ENCODE results near the gene COG5.

The COG5 gene

GRCh38 chr7:107338080-107338479, 225.6 kb downstream of the COG5 start:
- ATAC-seq, result no peak
- TF ChIP-seq ZFP30 (CRISPR knock-in tag; IDR thresholded peaks at IDR 0.05) (no peak), ARNTL (CRISPR knock-in tag; IDR thresholded peaks at IDR 0.05; ENCODE audit: borderline replicate concordance, low read depth) (no peak), ZNF565 (CRISPR knock-in tag; conservative IDR thresholded peaks at IDR 0.05; ENCODE audit: low read depth) (no peak)

- ATAC-seq, result no peak
- TF ChIP-seq OSR1 (CRISPR knock-in tag; IDR thresholded peaks at IDR 0.05) (no peak), ZNF8 (CRISPR knock-in tag; IDR thresholded peaks at IDR 0.05) (no peak), ZNF565 (CRISPR knock-in tag; conservative IDR thresholded peaks at IDR 0.05; ENCODE audit: low read depth) (no peak), ESRRG (CRISPR knock-in tag; IDR thresholded peaks at IDR 0.05) (no peak), TSHZ2 (CRISPR knock-in tag; IDR thresholded peaks at IDR 0.05) (no peak), CSRNP3 (CRISPR knock-in tag; IDR thresholded peaks at IDR 0.05) (no peak), ZC3H10 (CRISPR knock-in tag; IDR thresholded peaks at IDR 0.05) (no peak), PATZ1 (CRISPR knock-in tag; IDR thresholded peaks at IDR 0.05; ENCODE audit: borderline replicate concordance) (no peak), SNAI2 (CRISPR knock-in tag; IDR thresholded peaks at IDR 0.05) (no peak), ZFP3 (CRISPR knock-in tag; IDR thresholded peaks at IDR 0.05) (no peak), CREB5 (CRISPR knock-in tag; IDR thresholded peaks at IDR 0.05; ENCODE audit: low read depth) (no peak), TOX (CRISPR knock-in tag; IDR thresholded peaks at IDR 0.05; ENCODE audit: borderline replicate concordance) (no peak), TCF4 (CRISPR knock-in tag; IDR thresholded peaks at IDR 0.05; ENCODE audit: borderline replicate concordance) (no peak), BACH2 (CRISPR knock-in tag; IDR thresholded peaks at IDR 0.05; ENCODE audit: borderline replicate concordance) (no peak), ZNF70 (CRISPR knock-in tag; IDR thresholded peaks at IDR 0.05) (no peak), ZFP30 (CRISPR knock-in tag; IDR thresholded peaks at IDR 0.05) (no peak), RARB (CRISPR knock-in tag; IDR thresholded peaks at IDR 0.05) (no peak)
These were observed 231.0 kb downstream of the COG5 start for GRCh38 chr7:107332488-107333269.

GRCh38 chr7:107330478-107330877, 233.2 kb downstream of the COG5 start:
- TF ChIP-seq SNAI2 (CRISPR knock-in tag; IDR thresholded peaks at IDR 0.05), result no peak
- TF ChIP-seq ARNTL (CRISPR knock-in tag; IDR thresholded peaks at IDR 0.05; ENCODE audit: borderline replicate concordance, low read depth), result no peak
- TF ChIP-seq CREB5 (CRISPR knock-in tag; IDR thresholded peaks at IDR 0.05; ENCODE audit: low read depth), result no peak
- no peak for TF ChIP-seq ZFP3 (CRISPR knock-in tag; IDR thresholded peaks at IDR 0.05)
- no peak for TF ChIP-seq PPARA (CRISPR knock-in tag; IDR thresholded peaks at IDR 0.05; ENCODE audit: borderline replicate concordance)
- no peak for TF ChIP-seq GLIS3 (CRISPR knock-in tag; IDR thresholded peaks at IDR 0.05)
- no peak for TF ChIP-seq POU6F1 (CRISPR knock-in tag; IDR thresholded peaks at IDR 0.05; ENCODE audit: borderline replicate concordance, low read depth)
- no peak for TF ChIP-seq TCF4 (CRISPR knock-in tag; IDR thresholded peaks at IDR 0.05; ENCODE audit: borderline replicate concordance)
- TF ChIP-seq ZNF8 (CRISPR knock-in tag; IDR thresholded peaks at IDR 0.05), result no peak
- no peak for TF ChIP-seq RARB (CRISPR knock-in tag; IDR thresholded peaks at IDR 0.05)
- no peak for ATAC-seq
